Small intestine (tissue), 7 donors: ENCODE results near the gene CADM3. TPM values are rescaled to one million over a fixed set of nuclear protein-coding genes. Genes with fewer than 3 reads are reported as not detected.

Experiments
- DNase-seq, 2 donors: peaks; one replicate each; pipeline versions ENCODE4 v3.0.0 to v3.0.0-alpha.2; 2013
- FAIRE-seq: peaks from 2 replicates; lab custom pipeline; 2012; peaks lifted over from hg19 to GRCh38; lab: Jason Lieb, UNC
- H3K27ac ChIP-seq, 3 donors: one replicate each; pipeline ENCODE4 v1.5.1; 2013; ENCODE audit warnings: low read length in 2 of 3, mild to moderate bottlenecking in 2 of 3, control low read depth in 1 of 3, inconsistent platforms in 1 of 3, low read depth in 1 of 3, moderate library complexity in 1 of 3
- H3K27me3 ChIP-seq, 3 donors: one replicate each; pipeline ENCODE4 v1.6.1; 2013; ENCODE audit warnings: low read length in 3 of 3, inconsistent platforms in 1 of 3; ENCODE audit not compliant: control insufficient read depth in 3 of 3, insufficient read depth in 3 of 3
- H3K36me3 ChIP-seq, 3 donors: one replicate each; pipeline ENCODE4 v1.6.1; 2013; ENCODE audit warnings: low read length in 3 of 3, inconsistent platforms in 1 of 3, low read depth in 1 of 3, mild to moderate bottlenecking in 1 of 3, moderate library complexity in 1 of 3; ENCODE audit not compliant: control insufficient read depth in 3 of 3, insufficient read depth in 2 of 3
- H3K4me1 ChIP-seq, 3 donors: one replicate each; pipeline ENCODE4 v1.6.1; 2013; ENCODE audit warnings: low read length in 2 of 3, inconsistent platforms in 1 of 3, low read depth in 1 of 3, mild to moderate bottlenecking in 1 of 3, moderate library complexity in 1 of 3; ENCODE audit not compliant: control insufficient read depth in 3 of 3, insufficient read depth in 2 of 3
- H3K4me3 ChIP-seq, 3 donors: one replicate each; pipeline ENCODE4 v1.5.1; 2013; ENCODE audit warnings: low read length in 3 of 3, control low read depth in 1 of 3, inconsistent platforms in 1 of 3, low read depth in 1 of 3, mild to moderate bottlenecking in 1 of 3, moderate library complexity in 1 of 3
- H3K9me3 ChIP-seq, 2 donors: one replicate each; pipeline ENCODE4 v1.6.1; 2013; ENCODE audit warnings: low read depth in 1 of 2, low read length in 1 of 2; ENCODE audit not compliant: control insufficient read depth in 2 of 2, insufficient read depth in 1 of 2
- WGBS, 3 donors: extraction: QIAGEN DNeasy Blood & Tissue Kit; methylation state at CpG; one replicate each; pipeline ENCODE4 v1.1.7; 2013; 5-methylcytosine and 5-hydroxymethylcytosine counted together
- polyA plus RNA-seq, 4 donors: library from polyadenylated mRNA; stranded (reverse) in 3 of 4; unstranded in 1 of 4; fragments of 200-250 nt in 3 of 4; fragments of 120-200 nt in 1 of 4; gene quantifications; one replicate each; pipeline versions ENCODE4 v1.2.1 to v1.2.3, GENCODE V29; 2013
- donor health status: healthy with polysubstance abuse.
- donor health status: control.
- donor health status: control.
- donor health status: Bipolar disorder and iron deficiency.
- donor health status: healthy.

CADM3 gene
- polyA plus RNA-seq, 4 donors = 0.27 to 23.5 (median 0.65) TPM; not detected in 1

GRCh38 chr1:159196543-159196942, 25.1 kb downstream of the CADM3 start:
- H3K36me3 ChIP-seq = no peaks in the 10 kb centered on the region
- 54 to 68% (median 56%) methylated on average over 5 of the region's 5 CpGs for whole genome bisulfite sequencing, 3 donors
- no peaks in the 10 kb centered on the region for H3K27me3 ChIP-seq
- H3K27ac ChIP-seq = no peak overlapping the region
- no peak for DNase-seq
- no peaks in the 10 kb centered on the region for H3K9me3 ChIP-seq
- FAIRE-seq = no peak
- H3K4me3 ChIP-seq = no peak overlapping the region
- H3K4me1 ChIP-seq = no peaks in the 10 kb centered on the region

DNA sequence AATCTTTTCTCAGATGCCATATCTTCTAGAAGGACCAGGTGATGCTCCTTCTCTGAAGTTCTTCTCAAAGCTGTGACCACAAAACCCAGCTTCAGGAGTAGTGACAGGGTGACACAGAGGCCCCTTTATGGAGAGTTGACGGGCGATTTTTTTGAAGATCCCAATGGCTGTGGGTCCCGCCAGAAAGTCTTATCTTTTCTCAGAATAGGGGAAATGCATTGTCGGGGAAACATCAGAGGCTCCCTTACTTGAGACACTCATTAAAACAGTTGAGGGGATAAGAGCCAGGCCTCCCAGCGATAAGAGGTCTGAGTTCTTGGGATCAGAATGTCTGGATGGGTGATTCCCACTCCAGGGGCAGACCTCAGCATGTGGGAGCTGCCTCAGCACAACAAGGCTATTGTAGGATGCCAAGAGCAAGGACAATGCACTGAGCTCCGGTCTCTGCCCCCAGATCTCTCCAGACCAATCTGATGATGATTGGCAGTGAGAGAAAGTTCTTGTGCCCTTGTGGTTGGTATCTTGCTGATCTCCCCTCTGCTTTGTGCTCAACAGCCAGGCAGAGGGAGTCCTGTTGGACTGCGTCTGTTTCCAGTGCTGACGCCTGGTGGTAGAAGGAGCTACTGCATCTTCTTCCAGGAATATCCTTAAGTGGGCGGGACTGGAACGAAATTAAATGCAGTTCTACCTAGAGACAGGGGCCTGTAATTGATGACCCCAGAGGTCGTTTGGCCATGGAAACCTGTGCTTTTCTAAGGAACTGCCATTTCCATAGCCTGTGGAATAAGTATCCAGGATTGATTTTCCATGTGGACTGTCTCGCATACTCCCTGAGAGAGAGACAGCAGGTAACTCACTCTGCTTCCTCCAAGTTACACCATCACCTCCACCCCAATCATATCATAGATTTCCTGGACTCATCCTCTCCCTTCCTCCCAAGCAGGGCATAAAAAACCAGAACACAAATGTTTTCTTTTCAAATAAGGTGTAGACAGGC, 26.4 kb downstream of the CADM3 start:
- Histone ChIP-seq H3K4me3 (no peak overlapping the region), H3K36me3 (no peaks in the 10 kb centered on the region), H3K4me1 (no peaks in the 10 kb centered on the region), H3K27ac (no peak overlapping the region), H3K27me3 (no peaks in the 10 kb centered on the region), H3K9me3 (no peaks in the 10 kb centered on the region)
- no peak for FAIRE-seq
- peak; percentile 57 to 79 for DNase-seq
- WGBS, 3 donors = 39 to 42% (median 39%) methylated on average over 12 of the region's 12 CpGs

DNA sequence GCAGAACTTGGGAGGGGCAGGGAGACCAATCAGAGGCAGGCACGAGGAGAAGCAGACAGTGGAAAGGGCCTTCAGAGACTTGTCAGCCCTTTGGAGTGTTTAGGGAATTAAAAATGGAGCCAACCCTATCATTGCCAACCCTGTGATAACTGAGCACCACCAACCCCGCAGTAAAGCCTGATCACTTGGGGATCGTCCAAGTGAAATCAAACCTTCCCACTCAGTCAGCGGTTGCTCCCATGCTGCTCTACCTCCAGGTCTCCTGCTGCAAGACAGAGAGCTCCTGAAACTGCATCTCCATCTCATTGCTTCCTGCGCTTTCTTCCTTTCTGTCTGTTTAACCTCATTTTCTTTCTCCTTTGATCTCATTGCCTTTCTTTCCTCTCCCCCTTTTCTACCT, 28.5 kb downstream of the CADM3 start:
- DNase-seq (no peak), FAIRE-seq (no peak)
- WGBS, 3 donors = 67 to 85% (median 73%) methylated on average over 5 of the region's 5 CpGs
- Histone ChIP-seq H3K4me3 (no peak overlapping the region), H3K27me3 (peaks cover 0 to 2% (median 0%) of the 10 kb centered on the region in 3 donors), H3K36me3 (no peaks in the 10 kb centered on the region), H3K9me3 (no peaks in the 10 kb centered on the region), H3K4me1 (no peaks in the 10 kb centered on the region), H3K27ac (no peak overlapping the region)

DNA sequence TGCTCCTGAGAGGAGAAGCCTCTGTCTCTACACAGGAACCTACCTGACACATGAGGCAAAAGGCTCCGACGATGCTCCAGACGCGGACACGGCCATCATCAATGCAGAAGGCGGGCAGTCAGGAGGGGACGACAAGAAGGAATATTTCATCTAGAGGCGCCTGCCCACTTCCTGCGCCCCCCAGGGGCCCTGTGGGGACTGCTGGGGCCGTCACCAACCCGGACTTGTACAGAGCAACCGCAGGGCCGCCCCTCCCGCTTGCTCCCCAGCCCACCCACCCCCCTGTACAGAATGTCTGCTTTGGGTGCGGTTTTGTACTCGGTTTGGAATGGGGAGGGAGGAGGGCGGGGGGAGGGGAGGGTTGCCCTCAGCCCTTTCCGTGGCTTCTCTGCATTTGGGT, 29.4 kb downstream of the CADM3 start:
- Histone ChIP-seq H3K27ac (no peak overlapping the region), H3K4me3 (no peak overlapping the region), H3K27me3 (peaks cover 0 to 4% (median 2%) of the 10 kb centered on the region in 3 donors), H3K9me3 (no peaks in the 10 kb centered on the region), H3K4me1 (no peaks in the 10 kb centered on the region), H3K36me3 (no peaks in the 10 kb centered on the region)
- no peak for DNase-seq
- 57 to 64% (median 59%) methylated on average over 18 of the region's 18 CpGs for WGBS, 3 donors
- FAIRE-seq = no peak

GRCh38 chr1:159201642-159202041, 30.2 kb downstream of the CADM3 start:
- peak in 1 of 2 donors; percentile 26 for DNase-seq
- Histone ChIP-seq H3K4me1 (no peaks in the 10 kb centered on the region), H3K27ac (no peak overlapping the region), H3K4me3 (no peak overlapping the region), H3K27me3 (peaks cover 0 to 4% (median 3%) of the 10 kb centered on the region in 3 donors), H3K9me3 (no peaks in the 10 kb centered on the region), H3K36me3 (no peaks in the 10 kb centered on the region)
- 21 to 32% (median 23%) methylated on average over 5 of the region's 5 CpGs for WGBS, 3 donors
- FAIRE-seq = no peak

- 69 to 79% (median 76%) methylated on average over 6 of the region's 6 CpGs for WGBS, 3 donors
- H3K9me3 ChIP-seq = no peaks in the 10 kb centered on the region
- H3K36me3 ChIP-seq = no peaks in the 10 kb centered on the region
- no peak overlapping the region for H3K27ac ChIP-seq
- no peaks in the 10 kb centered on the region for H3K4me1 ChIP-seq
- H3K27me3 ChIP-seq = peaks cover 0 to 12% (median 4%) of the 10 kb centered on the region in 3 donors
- DNase-seq (no peak), FAIRE-seq (no peak)
- no peak overlapping the region for H3K4me3 ChIP-seq
Measured at GRCh38 chr1:159203610-159204009, 32.2 kb downstream of the CADM3 start.

- Histone ChIP-seq H3K9me3 (no peaks in the 10 kb centered on the region), H3K36me3 (no peaks in the 10 kb centered on the region), H3K27ac (no peak within 1 kb of the TSS), H3K27me3 (peaks cover 0 to 12% (median 7%) of the 10 kb centered on the region in 3 donors), H3K4me1 (no peaks in the 10 kb centered on the region), H3K4me3 (no peak within 1 kb of the TSS)
- FAIRE-seq = no peak
- DNase-seq = no peak
- WGBS, 3 donors = 39 to 59% (median 47%) methylated on average over 13 of the region's 13 CpGs
Measured at GRCh38 chr1:159204161-159205141, 33.0 kb downstream of the CADM3 start, which contains the start of gene ACKR1. ACKR1 (plus strand) TSS chr1:159204875; CDS start chr1:159204960, 85 bp downstream.

GRCh38 chr1:159205225-159205624, 33.8 kb downstream of the CADM3 start:
- Histone ChIP-seq H3K27ac (no peak overlapping the region), H3K4me1 (no peaks in the 10 kb centered on the region), H3K27me3 (peaks cover 0 to 12% (median 7%) of the 10 kb centered on the region in 3 donors), H3K4me3 (no peak overlapping the region), H3K36me3 (no peaks in the 10 kb centered on the region), H3K9me3 (no peaks in the 10 kb centered on the region)
- 67 to 75% (median 74%) methylated on average over 6 of the region's 6 CpGs for WGBS, 3 donors
- no peak for DNase-seq
- no peak for FAIRE-seq
